Adrenal gland (tissue), 12 donors: ENCODE results near the gene TMED10. TPM values are rescaled to one million over a fixed set of nuclear protein-coding genes. Genes with fewer than 3 reads are reported as not detected.

ENCODE experiments used
- DNase-seq, 7 donors: peaks; one replicate each; pipeline ENCODE4 v3.0.0-alpha.2; 2019 to 2020
- H3K27ac ChIP-seq, 5 donors: fragments of 200-600 bp; sonication (generic) in 4 of 5; 1 replicate in 3 of 5; 2 replicates in 2 of 5; pipeline versions ENCODE4 v1.5.1 to v1.8.0; 2016 to 2020; ENCODE audit warnings: mild to moderate bottlenecking in 1 of 5
- H3K27me3 ChIP-seq: fragments of 200-600 bp; 2 replicates; pipeline ENCODE4 v1.8.0; 2021
- H3K36me3 ChIP-seq, 2 donors: fragments of 200-600 bp; replicated peaks in 1 of 2; 1 replicate in 1 of 2; 2 replicates in 1 of 2; pipeline versions ENCODE4 v1.5.1 to v1.8.0; 2018 to 2022
- H3K4me1 ChIP-seq, 2 donors: fragments of 200-600 bp; replicated peaks in 1 of 2; 1 replicate in 1 of 2; 2 replicates in 1 of 2; pipeline versions ENCODE4 v1.5.1 to v1.8.0; 2018 to 2021
- H3K4me3 ChIP-seq, 4 donors: fragments of 200-600 bp; sonication (generic) in 3 of 4; one replicate each; pipeline ENCODE4 v1.5.1; 2016 to 2018
- H3K9me3 ChIP-seq, 3 donors: fragments of 200-600 bp; sonication (generic) in 1 of 3; replicated peaks in 1 of 3; 1 replicate in 2 of 3; 2 replicates in 1 of 3; pipeline versions ENCODE4 v1.5.1 to v1.8.0; 2016 to 2021
- POLR2A ChIP-seq, 2 donors: fragments of 450-650 bp; IDR thresholded peaks; one replicate each; pipeline ENCODE4 v1.6.1; 2017; ENCODE audit warnings: antibody characterized with exemption in 2 of 2, mild to moderate bottlenecking in 2 of 2, moderate library complexity in 1 of 2
- WGBS, 4 donors: extraction: QIAGEN DNeasy Blood & Tissue Kit in 2 of 4; methylation state at CpG; one replicate each; pipeline versions ENCODE4 v1.1.5 to v1.1.7; 2013 to 2017; 5-methylcytosine and 5-hydroxymethylcytosine counted together
- intact Hi-C, 2 donors: fragments of 100-400 bp; cut with DNase I; formaldehyde crosslinking; loops; one replicate each; pipeline versions ENCODE4 v1.14.1 to v1.15.0; 2022 to 2023
- polyA plus RNA-seq, 3 donors: library from polyadenylated mRNA; stranded (reverse); fragments of 200-250 nt in 2 of 3; fragments of 350-450 nt in 1 of 3; fragmentation: Illumina TruSeq in 1 of 3; extraction: RNeasy Lipid Tissue Mini Kit (QIAGEN cat#74804) in 1 of 3; gene quantifications; one replicate each; pipeline ENCODE4 v1.2.3, GENCODE V29; 2013 to 2014
- total RNA-seq, 9 donors: library from RNA; depleted of rRNA in 4 of 9; stranded (reverse); fragments of >200 nt in 4 of 9; fragments of 120-200 nt in 1 of 9; fragmentation: NEBNext Ultra II Directional in 1 of 9; extraction: Animal tissue kit (Norgen Biotek cat#: 25700) in 1 of 9; gene quantifications; one replicate each; pipeline versions ENCODE4 v1.1.0 to v1.2.4, GENCODE V29; 2013 to 2023
- TF ChIP-seq, protein P1 (sequence below), 6 experiments: fragments of 450-650 bp in 4 of 6; fragments of 200-600 bp in 2 of 6; sonication (generic) in 1 of 6; IDR thresholded peaks; 1 replicate in 5 of 6; 2 replicates in 1 of 6; pipeline versions ENCODE4 v1.5.1 to v1.8.0; 2016 to 2021; ENCODE audit warnings: antibody characterized with exemption in 6 of 6, mild to moderate bottlenecking in 2 of 6, moderate library complexity in 1 of 6
- donor health status: healthy with polysubstance abuse.
- donor health status: Bipolar disorder and iron deficiency.
- donor health status: DM: yes; HTN: yes; CAD: no.
- donor health status: DM: no; HTN: no; CAD: no.
- donor health status: DM: no; HTN: no; CAD: no.
- donor health status: DM: yes; HTN: yes; CAD: no.

TMED10 gene
- total and polyA plus RNA-seq, 12 donors = 33.7 to 532 (median 319) TPM

- Histone ChIP-seq H3K4me3 (peak overlapping the region in 1 of 4 donors; percentile 19), H3K27ac (peak overlapping the region; percentile 58 to 99 (median 91)), H3K36me3 (peaks cover 0 to 11% of the 10 kb centered on the region in 2 donors), H3K4me1 (peaks cover 26 to 68% of the 10 kb centered on the region in 2 donors), H3K9me3 (no peaks in the 10 kb centered on the region), H3K27me3 (no peaks in the 10 kb centered on the region)
- intact Hi-C loops = loop anchor here in 1 of 2 donors (10.0 kb wide), 1 partner anchor 127 kb away; the partner anchor contains the start of gene FOS
- DNase-seq = peak; percentile 61 to 93 (median 87)
- WGBS, 4 donors = 19 to 36% (median 31%) methylated on average over 11 to 13 of the region's 13 CpGs
- TF ChIP-seq, protein P1, sequence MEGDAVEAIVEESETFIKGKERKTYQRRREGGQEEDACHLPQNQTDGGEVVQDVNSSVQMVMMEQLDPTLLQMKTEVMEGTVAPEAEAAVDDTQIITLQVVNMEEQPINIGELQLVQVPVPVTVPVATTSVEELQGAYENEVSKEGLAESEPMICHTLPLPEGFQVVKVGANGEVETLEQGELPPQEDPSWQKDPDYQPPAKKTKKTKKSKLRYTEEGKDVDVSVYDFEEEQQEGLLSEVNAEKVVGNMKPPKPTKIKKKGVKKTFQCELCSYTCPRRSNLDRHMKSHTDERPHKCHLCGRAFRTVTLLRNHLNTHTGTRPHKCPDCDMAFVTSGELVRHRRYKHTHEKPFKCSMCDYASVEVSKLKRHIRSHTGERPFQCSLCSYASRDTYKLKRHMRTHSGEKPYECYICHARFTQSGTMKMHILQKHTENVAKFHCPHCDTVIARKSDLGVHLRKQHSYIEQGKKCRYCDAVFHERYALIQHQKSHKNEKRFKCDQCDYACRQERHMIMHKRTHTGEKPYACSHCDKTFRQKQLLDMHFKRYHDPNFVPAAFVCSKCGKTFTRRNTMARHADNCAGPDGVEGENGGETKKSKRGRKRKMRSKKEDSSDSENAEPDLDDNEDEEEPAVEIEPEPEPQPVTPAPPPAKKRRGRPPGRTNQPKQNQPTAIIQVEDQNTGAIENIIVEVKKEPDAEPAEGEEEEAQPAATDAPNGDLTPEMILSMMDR (IDR thresholded peaks at IDR 0.05) = peak; percentile 13 to 62 (median 52)
- TF ChIP-seq POLR2A (IDR thresholded peaks at IDR 0.05) = peak in 1 of 2 donors; percentile 43
Measured at GRCh38 chr14:75147423-75148071, 28.9 kb downstream of the TMED10 start.

DNA sequence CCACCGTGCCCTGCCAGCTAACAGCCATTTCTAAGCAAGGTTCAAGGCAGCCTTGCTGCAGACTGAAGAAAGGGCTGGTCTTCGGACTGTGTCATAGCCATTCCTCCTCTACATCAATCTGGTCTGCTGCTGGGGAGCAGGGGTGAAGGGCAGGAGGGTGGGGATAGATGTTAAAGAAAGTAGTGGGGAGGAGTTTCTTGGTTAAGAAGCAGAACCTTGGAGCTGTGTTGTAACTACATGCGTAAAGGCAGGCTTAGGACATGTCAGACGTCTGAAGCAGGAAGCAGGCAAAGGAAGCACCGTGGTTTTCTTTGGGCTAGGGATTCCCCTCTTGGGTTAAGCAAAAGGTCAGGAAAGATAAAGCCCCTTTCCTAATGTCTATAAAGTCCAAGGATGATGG lies 31.5 kb downstream of the TMED10 start:
- Histone ChIP-seq H3K4me1 (peaks cover 26 to 75% of the 10 kb centered on the region in 2 donors), H3K36me3 (no peaks in the 10 kb centered on the region), H3K4me3 (no peak overlapping the region), H3K9me3 (no peaks in the 10 kb centered on the region), H3K27me3 (no peaks in the 10 kb centered on the region), H3K27ac (peak overlapping the region in 3 of 5 donors; percentile 4 to 81 (median 34))
- peak in 2 of 7 donors; percentile 40 to 53 for DNase-seq
- WGBS, 4 donors = 55 to 68% (median 61%) methylated on average over 5 of the region's 5 CpGs
- no peak for TF ChIP-seq POLR2A (IDR thresholded peaks at IDR 0.05)
- TF ChIP-seq, protein P1 (IDR thresholded peaks at IDR 0.05) = no peak
- intact Hi-C loops = loop anchor here in 1 of 2 donors (10.0 kb wide), 1 partner anchor 130 kb away; the partner anchor contains the start of gene FOS

GRCh38 chr14:75143761-75144527 lies 32.5 kb downstream of the TMED10 start:
- intact Hi-C loops = loop anchor here in 1 of 2 donors (10.0 kb wide), 1 partner anchor 131 kb away; the partner anchor contains the start of gene FOS
- Histone ChIP-seq H3K27ac (peak overlapping the region in 3 of 5 donors; percentile 4 to 81 (median 34)), H3K4me1 (peaks cover 28 to 74% of the 10 kb centered on the region in 2 donors), H3K4me3 (no peak overlapping the region), H3K9me3 (no peaks in the 10 kb centered on the region), H3K27me3 (no peaks in the 10 kb centered on the region), H3K36me3 (no peaks in the 10 kb centered on the region)
- WGBS, 4 donors = 58 to 80% (median 75%) methylated on average over 9 of the region's 9 CpGs
- DNase-seq = no peak
- TF ChIP-seq, protein P1 (IDR thresholded peaks at IDR 0.05) = no peak
- no peak for TF ChIP-seq POLR2A (IDR thresholded peaks at IDR 0.05)

DNA sequence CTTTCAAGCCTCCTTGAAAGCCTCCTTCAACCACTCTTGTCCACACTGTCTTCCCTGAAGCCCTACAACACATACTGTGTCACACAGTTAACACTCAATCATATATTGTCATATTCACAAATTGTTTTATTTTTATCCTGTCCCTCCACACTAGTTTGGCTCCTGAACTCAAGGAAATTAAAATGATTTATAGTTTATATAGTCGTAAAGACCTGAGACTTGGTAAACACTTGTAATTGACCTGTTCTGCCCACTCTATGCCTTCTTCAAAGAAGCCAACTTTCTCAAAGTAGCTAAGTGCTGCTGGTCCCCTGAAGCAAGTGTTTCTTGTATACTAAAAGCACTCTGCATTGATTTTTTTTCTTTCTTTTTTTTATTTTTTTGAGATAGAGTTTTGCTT lies 33.9 kb downstream of the TMED10 start:
- no peak for DNase-seq
- TF ChIP-seq, protein P1 (IDR thresholded peaks at IDR 0.05) = no peak
- TF ChIP-seq POLR2A (IDR thresholded peaks at IDR 0.05) = no peak
- no peaks in the 10 kb centered on the region for H3K36me3 ChIP-seq
- H3K9me3 ChIP-seq = no peaks in the 10 kb centered on the region
- WGBS, 4 donors = 7 to 19% (median 14%) methylated on average over 1 of the region's 1 CpG
- H3K27me3 ChIP-seq = no peaks in the 10 kb centered on the region
- no peak overlapping the region for H3K4me3 ChIP-seq
- peak overlapping the region in 3 of 5 donors; percentile 2 to 57 (median 27) for H3K27ac ChIP-seq
- peaks cover 27 to 72% of the 10 kb centered on the region in 2 donors for H3K4me1 ChIP-seq
- intact Hi-C loops = loop anchor here in 1 of 2 donors (10.0 kb wide), 1 partner anchor 132 kb away; the partner anchor contains the start of gene FOS
